Glutamatergic neuron (in vitro differentiated cells): ENCODE measurements around the gene BMP6. TPM values are rescaled to one million over a fixed set of nuclear protein-coding genes. Genes with fewer than 3 reads are reported as not detected.

Source experiments
- DNase-seq: peaks from one replicate; pipeline ENCODE4 v3.0.0; 2022
- H3K27ac Mint-ChIP-seq: one replicate; pipeline ENCODE4 v1.8.0; 2020; ENCODE audit warnings: mild to moderate bottlenecking, mixed read lengths, inconsistent platforms; ENCODE audit not compliant: unreplicated experiment
- H3K27me3 Mint-ChIP-seq: one replicate; pipeline ENCODE4 v1.8.0; 2020; ENCODE audit warnings: mild to moderate bottlenecking, moderate library complexity, mixed read lengths, inconsistent platforms; ENCODE audit not compliant: unreplicated experiment
- H3K36me3 Mint-ChIP-seq: one replicate; pipeline ENCODE4 v1.8.0; 2020; ENCODE audit warnings: mild to moderate bottlenecking, mixed read lengths, inconsistent platforms; ENCODE audit not compliant: unreplicated experiment
- H3K4me1 Mint-ChIP-seq: one replicate; pipeline ENCODE4 v1.8.0; 2020; ENCODE audit warnings: mild to moderate bottlenecking, low read depth, mixed read lengths, inconsistent platforms; ENCODE audit not compliant: unreplicated experiment
- H3K4me3 Mint-ChIP-seq: one replicate; pipeline ENCODE4 v1.8.0; 2020; ENCODE audit warnings: mild to moderate bottlenecking, mixed read lengths, inconsistent platforms; ENCODE audit not compliant: unreplicated experiment
- H3K9me3 Mint-ChIP-seq: one replicate; pipeline ENCODE4 v1.8.0; 2020; ENCODE audit warnings: mild to moderate bottlenecking, moderate library complexity, mixed read lengths, inconsistent platforms; ENCODE audit not compliant: unreplicated experiment
- total RNA-seq: library from RNA; stranded (reverse); fragmentation: NEBNext Ultra II Directional; extraction: Animal tissue kit (Norgen Biotek cat#: 25700); gene quantifications from one replicate; pipeline ENCODE4 v1.2.1, GENCODE V29; 2021; ENCODE audit not compliant: unreplicated experiment
- TF ChIP-seq, protein P1 (sequence below): fragments of 200-600 bp; sonication (generic); IDR thresholded peaks from one replicate; pipeline ENCODE4 v1.5.0; 2021; ENCODE audit not compliant: partially characterized antibody, unreplicated experiment

BMP6 gene
- total RNA-seq, 1 donor from 2014 or later: 0.25 TPM

DNA sequence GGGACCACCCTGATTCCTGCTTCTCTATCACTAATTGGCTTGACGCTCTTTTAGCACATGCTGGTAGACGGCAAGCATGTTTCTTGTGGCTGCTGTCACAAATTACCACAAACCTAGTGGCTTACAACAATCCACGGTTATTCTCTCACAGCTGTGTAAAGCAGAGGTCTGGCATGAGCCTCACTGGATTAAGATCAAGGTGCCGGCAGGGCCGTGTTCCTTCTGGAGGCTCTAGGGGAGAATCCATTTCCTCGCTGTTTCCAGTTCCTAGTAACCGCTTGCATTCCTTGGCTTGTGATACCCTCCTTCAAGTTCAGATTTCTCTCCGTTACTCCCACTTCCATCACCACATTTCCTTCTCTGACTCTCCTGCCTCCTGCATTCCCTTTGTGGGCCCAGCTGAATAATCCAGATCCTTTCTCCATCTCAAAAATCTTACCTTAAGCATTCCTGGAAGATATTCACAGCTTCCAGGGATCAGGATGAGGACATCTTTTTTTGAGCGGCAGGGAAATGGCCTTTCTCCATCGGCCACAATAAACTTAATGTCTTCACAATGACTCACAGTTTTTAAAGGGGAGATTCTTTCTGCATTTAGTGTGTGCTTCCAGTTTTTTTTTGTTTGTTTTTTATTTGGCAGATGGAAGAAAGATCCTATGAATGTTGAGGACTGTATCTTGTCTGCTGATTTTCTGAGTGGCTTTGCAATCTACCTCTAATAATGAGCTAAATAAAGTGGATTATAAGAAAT lies 39.9 kb downstream of the BMP6 start:
- TF ChIP-seq, protein P1, sequence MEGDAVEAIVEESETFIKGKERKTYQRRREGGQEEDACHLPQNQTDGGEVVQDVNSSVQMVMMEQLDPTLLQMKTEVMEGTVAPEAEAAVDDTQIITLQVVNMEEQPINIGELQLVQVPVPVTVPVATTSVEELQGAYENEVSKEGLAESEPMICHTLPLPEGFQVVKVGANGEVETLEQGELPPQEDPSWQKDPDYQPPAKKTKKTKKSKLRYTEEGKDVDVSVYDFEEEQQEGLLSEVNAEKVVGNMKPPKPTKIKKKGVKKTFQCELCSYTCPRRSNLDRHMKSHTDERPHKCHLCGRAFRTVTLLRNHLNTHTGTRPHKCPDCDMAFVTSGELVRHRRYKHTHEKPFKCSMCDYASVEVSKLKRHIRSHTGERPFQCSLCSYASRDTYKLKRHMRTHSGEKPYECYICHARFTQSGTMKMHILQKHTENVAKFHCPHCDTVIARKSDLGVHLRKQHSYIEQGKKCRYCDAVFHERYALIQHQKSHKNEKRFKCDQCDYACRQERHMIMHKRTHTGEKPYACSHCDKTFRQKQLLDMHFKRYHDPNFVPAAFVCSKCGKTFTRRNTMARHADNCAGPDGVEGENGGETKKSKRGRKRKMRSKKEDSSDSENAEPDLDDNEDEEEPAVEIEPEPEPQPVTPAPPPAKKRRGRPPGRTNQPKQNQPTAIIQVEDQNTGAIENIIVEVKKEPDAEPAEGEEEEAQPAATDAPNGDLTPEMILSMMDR: no peak
- peaks cover 15% of the 10 kb centered on the region for H3K4me1 Mint-ChIP-seq
- peaks cover 4% of the 10 kb centered on the region for H3K36me3 Mint-ChIP-seq
- peaks cover 1% of the 10 kb centered on the region for H3K27me3 Mint-ChIP-seq
- no peak overlapping the region for H3K4me3 Mint-ChIP-seq
- no peak overlapping the region for H3K27ac Mint-ChIP-seq
- DNase-seq: no peak
- H3K9me3 Mint-ChIP-seq: no peaks in the 10 kb centered on the region

DNA sequence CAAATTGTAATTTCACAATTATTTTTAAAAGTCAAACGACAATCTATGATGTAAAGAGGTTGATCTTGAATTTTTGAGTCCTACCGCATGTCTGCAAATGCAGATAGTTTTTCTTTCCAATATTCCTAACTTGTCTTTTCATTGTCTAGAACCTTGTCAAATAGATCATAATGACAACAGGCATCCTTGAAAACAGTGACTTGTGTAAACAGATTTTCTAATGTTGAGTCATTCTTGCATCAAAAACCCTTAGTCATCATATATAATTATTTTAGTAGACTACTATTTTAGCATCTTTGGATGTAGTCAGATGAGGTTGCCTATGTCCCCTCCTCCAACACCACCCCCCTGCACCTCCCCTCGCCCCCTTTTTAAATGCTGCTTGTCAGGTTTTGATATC lies 43.8 kb downstream of the BMP6 start:
- peaks cover 2% of the 10 kb centered on the region for H3K4me1 Mint-ChIP-seq
- DNase-seq: no peak
- H3K27me3 Mint-ChIP-seq: no peaks in the 10 kb centered on the region
- no peak overlapping the region for H3K27ac Mint-ChIP-seq
- TF ChIP-seq, protein P1: no peak
- no peak overlapping the region for H3K4me3 Mint-ChIP-seq
- peaks cover 4% of the 10 kb centered on the region for H3K36me3 Mint-ChIP-seq
- H3K9me3 Mint-ChIP-seq: peaks cover 2% of the 10 kb centered on the region

DNA sequence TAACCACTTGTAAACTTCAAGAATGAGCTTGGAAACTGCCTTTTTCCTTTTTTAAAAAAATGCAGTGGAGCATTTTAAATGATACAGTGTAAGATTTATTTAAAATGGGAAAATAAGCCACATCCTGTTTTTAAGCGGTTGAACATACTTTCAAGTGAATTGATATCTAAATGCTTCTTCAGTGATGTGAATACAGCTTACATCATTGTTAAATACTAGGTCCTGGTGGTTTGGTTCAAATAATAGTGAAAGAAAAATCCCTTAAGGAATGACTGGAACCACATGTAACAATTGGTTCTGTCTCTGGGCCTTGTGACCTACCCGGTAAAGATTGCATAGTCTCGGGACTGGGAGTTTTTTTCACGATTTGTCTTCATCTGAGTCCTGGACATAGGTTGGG lies 44.2 kb downstream of the BMP6 start:
- H3K9me3 Mint-ChIP-seq: peaks cover 2% of the 10 kb centered on the region
- DNase-seq: no peak
- no peaks in the 10 kb centered on the region for H3K27me3 Mint-ChIP-seq
- TF ChIP-seq, protein P1: no peak
- H3K27ac Mint-ChIP-seq: no peak overlapping the region
- H3K4me1 Mint-ChIP-seq: peaks cover 2% of the 10 kb centered on the region
- no peak overlapping the region for H3K4me3 Mint-ChIP-seq
- peaks cover 4% of the 10 kb centered on the region for H3K36me3 Mint-ChIP-seq

DNA sequence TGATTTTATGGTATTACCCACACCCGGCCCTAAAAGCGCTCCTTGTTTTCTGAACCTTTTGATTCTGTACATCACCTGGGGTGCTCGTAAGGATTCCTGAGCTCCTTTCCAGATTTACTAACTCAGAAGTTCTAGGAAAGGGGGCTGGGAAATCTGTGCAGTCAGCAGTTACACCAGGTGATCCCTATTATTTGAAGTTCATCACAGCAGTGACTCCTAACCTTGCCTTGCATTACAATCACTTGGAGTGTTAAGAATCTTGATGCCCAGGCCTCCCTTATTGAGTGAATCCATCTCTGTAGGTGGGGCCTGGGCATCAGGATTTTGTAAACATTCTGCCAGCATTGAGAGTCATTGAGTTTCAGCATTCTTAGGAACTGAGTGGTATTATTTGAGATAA lies 44.7 kb downstream of the BMP6 start:
- Mint-ChIP-seq H3K4me1 (peaks cover 2% of the 10 kb centered on the region), H3K4me3 (no peak overlapping the region), H3K36me3 (peaks cover 4% of the 10 kb centered on the region), H3K9me3 (peaks cover 2% of the 10 kb centered on the region), H3K27me3 (no peaks in the 10 kb centered on the region), H3K27ac (no peak overlapping the region)
- TF ChIP-seq, protein P1: no peak
- no peak for DNase-seq

DNA sequence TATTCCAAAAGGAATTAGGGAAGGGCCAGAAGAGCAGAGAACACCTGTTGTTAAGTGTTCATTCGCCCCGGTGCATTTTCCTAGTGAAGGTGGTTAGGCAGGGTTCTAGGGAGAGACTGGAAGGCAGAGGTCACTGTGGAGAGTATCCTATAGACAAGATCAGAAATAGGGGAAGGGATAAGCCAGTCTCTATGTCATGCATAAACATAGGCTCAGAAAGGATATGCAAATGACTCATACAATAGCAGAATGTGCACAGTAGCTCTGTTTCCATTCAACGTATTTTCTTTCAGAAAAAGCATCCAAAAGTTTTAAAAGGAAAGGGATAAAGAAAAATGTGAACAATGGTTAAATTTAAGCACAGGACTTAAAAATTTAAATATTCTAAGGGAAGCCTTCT lies 47.4 kb downstream of the BMP6 start:
- Mint-ChIP-seq H3K27me3 (no peaks in the 10 kb centered on the region), H3K9me3 (peaks cover 4% of the 10 kb centered on the region), H3K4me3 (no peak overlapping the region), H3K27ac (no peak overlapping the region), H3K36me3 (no peaks in the 10 kb centered on the region), H3K4me1 (peaks cover 4% of the 10 kb centered on the region)
- no peak for DNase-seq
- TF ChIP-seq, protein P1: no peak
